Right ventricle myocardium inferior (tissue), 1 donor: ENCODE data around the gene NOP56. TPM values are rescaled to one million over a fixed set of nuclear protein-coding genes. Genes with fewer than 3 reads are reported as not detected.

Experiments
- ATAC-seq: fragments of 200-7000 bp; cut with Tn5 transposase; one replicate; pipeline ENCODE4 v1.9.1; 2020; ENCODE audit warnings: mild to moderate bottlenecking, moderate library complexity
- DNase-seq: peaks from one replicate; pipeline ENCODE4 v3.0.0; 2021; ENCODE audit errors: missing footprints
- intact Hi-C: fragments of 100-400 bp; cut with DNase I; formaldehyde crosslinking; loops from one replicate; pipeline ENCODE4 v1.11.0; 2022
- long read RNA-seq: library from polyadenylated mRNA; unstranded; transcript quantifications from one replicate; pipeline ENCODE4 v2.0.0, GENCODE V29; 2021
- total RNA-seq: library from RNA; stranded (reverse); fragmentation: NEBNext Ultra II Directional; extraction: Animal tissue kit (Norgen Biotek cat#: 25700); gene quantifications from one replicate; pipeline ENCODE4 v1.2.1, GENCODE V29; 2021
- donor health status: DM: no; HTN: yes; CAD: no; lungs with severe emphysema.

The NOP56 gene, protein sequence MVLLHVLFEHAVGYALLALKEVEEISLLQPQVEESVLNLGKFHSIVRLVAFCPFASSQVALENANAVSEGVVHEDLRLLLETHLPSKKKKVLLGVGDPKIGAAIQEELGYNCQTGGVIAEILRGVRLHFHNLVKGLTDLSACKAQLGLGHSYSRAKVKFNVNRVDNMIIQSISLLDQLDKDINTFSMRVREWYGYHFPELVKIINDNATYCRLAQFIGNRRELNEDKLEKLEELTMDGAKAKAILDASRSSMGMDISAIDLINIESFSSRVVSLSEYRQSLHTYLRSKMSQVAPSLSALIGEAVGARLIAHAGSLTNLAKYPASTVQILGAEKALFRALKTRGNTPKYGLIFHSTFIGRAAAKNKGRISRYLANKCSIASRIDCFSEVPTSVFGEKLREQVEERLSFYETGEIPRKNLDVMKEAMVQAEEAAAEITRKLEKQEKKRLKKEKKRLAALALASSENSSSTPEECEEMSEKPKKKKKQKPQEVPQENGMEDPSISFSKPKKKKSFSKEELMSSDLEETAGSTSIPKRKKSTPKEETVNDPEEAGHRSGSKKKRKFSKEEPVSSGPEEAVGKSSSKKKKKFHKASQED
- total RNA-seq, result 46.7 TPM
- long read RNA-seq, transcript NOP56-201 (12 exons, 2,400 nt), result major isoform, 11 of 16 reads
- long read RNA-seq, partial matches to known transcripts, result 2 of 16 reads
- long read RNA-seq, other reads (novel, unspliced or antisense), result 1 of 16 reads

DNA sequence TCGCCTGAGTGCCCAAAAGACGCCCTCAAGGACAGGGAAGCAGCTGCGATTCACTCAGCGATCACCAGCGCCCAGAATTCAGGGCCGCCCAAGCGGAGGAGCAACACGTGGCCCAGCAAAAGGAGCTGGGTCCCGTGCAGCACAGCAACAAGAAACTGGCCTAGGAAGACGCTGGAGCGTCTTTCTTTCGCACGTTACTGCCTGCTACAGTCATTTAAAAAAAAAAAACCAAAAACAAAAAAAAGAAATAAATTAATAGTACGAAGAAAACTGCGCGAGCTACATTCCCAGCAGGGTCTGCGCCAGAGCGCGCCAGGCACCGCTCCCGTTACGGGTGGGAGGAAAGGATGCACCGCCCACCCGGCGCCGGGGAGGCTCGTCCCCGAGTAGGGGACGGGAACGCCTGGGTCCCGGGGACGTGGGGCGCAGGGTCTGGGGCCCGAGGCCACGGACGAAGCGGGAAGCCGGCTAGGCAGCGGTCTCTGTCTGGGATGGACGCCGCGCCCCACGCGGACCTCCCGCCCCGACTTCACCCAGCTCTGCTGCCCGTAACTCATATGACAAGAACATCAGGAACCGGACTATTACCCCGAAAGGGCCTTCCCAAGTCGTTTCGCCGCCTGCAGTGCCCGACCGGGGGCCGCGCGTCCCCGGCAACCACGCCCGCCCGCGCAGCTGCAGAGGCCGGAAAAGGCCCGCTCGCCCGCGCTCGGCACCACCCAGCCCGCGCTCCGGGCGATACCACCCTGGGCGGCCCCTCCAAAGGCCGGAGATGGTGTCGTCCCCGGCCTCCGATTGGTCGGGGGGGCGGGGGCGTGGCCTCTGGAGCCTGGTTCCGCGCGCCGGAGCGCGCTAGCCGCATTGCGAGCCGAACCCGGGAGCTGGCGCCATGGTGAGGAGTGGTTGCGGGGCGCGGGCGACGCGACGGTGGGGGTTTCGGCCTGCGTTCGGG is at the start of gene NOP56:
NOP56 (plus strand) TSS at position 861 of the 952 bp plus-strand sequence; CDS start at position 890, 29 bp downstream.
- DNase-seq (peak; percentile 94), ATAC-seq (peak; percentile 99)
- intact Hi-C loops, result loop anchor here (1.0 to 5.0 kb wide), 3 partner anchors 12 to 181 kb away; partner anchors contain the start of gene IDH3B

DNA sequence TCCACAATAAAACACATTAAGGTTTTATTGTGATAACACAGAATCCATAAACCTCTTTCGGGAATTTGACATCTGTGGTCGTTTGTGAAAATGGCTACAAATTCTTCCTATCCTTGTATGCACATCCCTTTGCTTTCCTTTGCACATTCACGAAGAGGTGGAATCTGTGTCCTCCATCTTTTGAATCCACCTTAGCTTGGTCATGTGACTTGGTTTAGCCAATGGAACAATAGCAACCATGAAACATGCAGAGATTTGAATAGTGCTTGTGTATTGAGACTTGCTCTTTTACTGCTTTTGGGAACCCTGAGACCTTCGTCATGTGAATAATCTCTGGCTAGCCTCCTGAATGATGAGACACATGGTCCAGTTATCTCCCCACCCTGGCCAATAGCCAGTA is 49.7 kb upstream of the NOP56 start:
- no peak for ATAC-seq
- intact Hi-C loops, result no loop called here
- no peak for DNase-seq

DNA sequence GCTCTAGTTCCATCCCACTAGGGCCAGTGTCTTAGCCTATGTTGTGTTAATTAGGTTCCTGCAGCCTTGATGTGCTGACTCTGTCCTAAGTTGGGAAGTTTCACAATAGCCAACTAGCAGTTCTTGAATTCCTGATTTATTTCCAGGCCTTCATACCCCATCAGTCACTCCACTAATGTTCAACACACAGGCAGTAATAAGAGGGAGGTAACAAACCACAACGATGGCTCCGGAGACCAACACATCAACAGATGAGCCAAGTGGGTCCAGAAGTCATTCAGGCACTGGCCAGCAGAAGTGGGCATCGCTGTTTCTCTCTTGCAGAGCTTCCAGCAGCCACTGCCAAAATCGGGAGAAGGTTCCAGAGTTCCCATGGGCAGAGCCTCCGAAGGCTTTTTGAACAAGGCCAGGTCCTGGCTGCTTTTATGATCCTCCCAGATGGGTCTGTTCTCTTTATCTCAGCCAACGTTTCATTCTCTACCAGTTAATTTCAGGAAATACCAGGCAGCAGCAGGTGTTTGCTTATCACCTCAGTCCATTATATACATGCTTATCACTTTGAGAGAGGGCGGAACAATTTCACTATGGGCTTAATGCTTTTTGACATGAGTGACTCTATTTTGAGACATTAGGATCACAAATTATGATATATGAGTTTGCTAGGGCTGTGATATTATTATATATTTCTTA is 48.5 kb upstream of the NOP56 start:
- intact Hi-C loops, result no loop called here
- ATAC-seq (no peak), DNase-seq (no peak)

DNA sequence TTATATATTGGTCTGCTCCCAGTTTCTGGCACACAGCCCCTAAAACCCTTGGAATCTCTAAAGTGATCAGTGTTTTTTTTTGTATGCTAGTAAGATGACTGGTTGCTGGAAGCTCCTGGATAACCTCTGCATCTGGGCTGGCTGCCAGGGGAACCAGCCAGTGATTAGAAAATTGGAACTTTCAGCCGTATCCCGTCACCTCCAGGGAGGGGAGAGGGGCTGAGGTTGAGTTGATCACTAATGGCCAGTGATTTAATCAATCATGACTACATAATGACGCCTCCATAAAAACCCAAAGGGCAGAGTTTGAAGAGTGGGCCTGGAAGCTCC is 48.0 kb upstream of the NOP56 start:
- intact Hi-C loops, result no loop called here
- DNase-seq (no peak), ATAC-seq (no peak)

DNA sequence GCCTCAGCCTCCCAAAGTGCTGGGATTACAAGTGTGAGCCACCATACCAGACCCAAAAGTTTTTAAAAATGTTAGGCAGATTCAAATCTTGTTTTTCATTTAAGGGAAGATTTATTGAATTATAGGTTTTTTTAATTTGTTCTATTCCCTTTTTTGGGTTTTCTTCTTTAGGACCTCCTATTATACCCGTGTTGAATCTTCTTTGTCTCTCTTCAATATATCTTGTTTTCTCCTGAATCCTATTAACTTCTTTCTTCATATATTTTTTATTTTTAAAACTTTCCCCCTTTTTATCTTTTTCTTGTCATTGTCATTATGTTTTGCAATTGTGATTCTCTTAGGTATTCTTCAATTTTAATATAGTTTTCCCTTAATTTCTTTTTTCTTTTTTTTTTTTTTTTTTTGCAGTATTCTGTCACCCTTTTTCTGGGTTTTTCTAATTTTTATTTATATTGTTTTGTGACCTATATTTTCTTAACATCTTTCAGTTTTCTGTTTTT is 45.9 kb upstream of the NOP56 start:
- DNase-seq (no peak), ATAC-seq (no peak)
- intact Hi-C loops, result no loop called here

DNA sequence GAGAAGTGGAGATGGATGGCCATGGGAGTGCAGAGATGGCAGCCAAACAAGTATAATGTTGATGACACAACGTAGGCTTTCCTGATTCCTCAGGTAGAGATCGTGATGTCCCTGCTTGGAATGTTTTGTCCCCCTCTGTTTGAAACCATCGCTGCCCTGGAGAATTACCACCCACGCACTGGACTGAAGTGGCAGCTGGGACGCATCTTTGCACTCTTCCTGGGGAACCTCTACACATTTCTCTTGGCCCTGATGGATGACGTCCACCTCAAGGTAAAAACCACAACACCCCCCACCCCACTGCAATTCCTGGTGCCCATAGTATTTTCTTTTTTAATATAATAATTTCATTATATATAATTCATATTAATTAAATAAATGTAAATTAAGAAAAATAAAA is 42.1 kb upstream of the NOP56 start:
- DNase-seq (no peak), ATAC-seq (no peak)
- intact Hi-C loops, result no loop called here

DNA sequence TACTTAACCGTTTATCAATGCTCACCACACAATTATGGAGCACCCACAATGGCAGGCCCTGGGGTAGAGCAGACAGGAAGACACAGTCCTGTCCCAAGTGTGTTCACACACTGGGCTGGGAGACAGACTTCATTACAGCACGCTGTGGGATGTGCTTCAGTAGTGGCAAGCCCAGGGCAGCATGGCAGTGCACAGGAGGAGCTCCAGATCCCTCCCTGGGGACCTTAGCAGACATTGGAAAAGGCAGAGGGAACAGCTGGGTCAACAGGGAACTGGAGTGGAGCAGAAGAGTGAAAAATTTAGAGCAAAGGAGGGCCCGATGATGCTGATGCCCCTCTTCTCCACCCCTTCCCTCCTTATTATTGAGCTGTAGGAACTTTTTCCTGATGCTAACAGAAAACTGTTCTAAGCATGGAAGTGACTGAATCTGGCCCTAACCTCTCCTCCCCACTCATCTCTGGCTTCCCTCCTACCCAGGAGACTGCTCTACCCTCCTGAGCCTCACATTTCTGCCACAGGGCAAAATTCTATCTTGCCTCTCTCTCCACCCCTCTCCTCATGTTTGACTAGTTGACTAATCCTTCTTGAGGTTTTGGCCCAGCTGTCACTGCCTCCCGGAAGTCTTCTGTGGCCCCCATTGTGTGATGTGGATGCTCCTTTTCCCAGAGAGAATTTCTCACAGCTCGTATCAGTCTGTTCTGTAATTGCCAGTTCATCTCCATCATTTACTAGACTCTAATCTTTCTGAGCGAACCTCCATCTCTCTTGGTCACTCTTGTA is 41.3 kb upstream of the NOP56 start:
- intact Hi-C loops, result no loop called here

DNA sequence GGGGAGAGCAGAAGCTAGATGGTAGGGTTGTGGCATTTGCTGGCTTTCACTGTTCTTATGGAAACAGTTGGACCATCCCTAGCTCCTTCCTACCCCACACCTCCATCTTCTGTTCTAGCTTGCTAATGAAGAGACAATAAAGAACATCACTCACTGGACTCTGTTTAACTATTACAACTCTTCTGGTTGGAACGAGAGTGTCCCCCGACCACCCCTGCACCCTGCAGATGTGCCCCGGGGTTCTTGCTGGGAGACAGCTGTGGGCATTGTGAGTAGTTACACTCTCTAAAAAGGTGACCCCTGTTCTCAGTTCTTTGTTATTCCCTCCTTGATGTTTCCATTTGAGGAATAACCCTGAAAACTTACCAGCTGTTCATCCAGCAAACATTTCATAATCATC is 40.4 kb upstream of the NOP56 start:
- DNase-seq, result no peak
- intact Hi-C loops, result no loop called here
- ATAC-seq, result no peak

More for the DNA sequence above, 41.3 kb upstream of the NOP56 start:
- DNase-seq (no peak), ATAC-seq (no peak)

DNA sequence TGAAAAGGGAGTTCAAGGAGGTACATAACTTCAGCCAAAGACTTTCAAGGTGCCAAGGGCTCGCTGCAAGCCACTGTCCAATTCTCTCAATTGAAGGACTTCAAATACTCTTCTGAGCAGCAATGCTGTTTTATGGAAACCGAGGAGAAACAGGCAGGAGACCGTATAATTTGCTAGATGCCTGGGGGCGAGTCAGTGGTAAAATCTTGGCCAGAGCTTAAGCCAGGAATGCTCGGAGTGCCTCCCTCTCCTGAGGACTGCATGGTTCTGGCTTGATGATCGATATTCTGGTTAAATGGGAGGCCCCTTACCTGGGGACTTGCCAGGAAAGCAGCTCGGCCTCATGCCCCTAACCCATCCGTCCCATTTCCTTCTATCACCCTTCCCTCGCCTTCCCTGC is 35.8 kb upstream of the NOP56 start:
- intact Hi-C loops, result no loop called here
- no peak for ATAC-seq
- no peak for DNase-seq

DNA sequence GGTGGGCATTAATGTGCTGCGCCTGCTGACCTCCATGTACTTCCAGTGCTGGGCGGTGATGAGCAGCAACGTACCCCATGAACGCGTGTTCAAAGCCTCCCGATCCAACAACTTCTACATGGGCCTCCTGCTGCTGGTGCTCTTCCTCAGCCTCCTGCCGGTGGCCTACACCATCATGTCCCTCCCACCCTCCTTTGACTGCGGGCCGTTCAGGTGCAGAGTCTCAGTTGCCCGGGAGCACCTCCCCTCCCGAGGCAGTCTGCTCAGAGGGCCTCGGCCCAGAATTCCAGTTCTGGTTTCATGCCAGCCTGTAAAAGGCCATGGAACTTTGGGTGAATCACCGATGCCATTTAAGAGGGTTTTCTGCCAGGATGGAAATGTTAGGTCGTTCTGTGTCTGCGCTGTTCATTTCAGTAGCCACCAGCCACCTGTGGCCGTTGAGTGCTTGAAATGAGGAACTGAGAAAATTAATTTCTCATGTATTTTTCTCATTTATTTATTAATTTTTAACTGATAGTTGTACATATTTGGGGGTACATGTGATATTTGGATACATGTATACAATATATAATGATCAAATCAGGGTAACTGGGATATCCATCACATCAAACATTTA is 35.2 kb upstream of the NOP56 start:
- intact Hi-C loops, result no loop called here
- no peak for ATAC-seq
- DNase-seq, result no peak

DNA sequence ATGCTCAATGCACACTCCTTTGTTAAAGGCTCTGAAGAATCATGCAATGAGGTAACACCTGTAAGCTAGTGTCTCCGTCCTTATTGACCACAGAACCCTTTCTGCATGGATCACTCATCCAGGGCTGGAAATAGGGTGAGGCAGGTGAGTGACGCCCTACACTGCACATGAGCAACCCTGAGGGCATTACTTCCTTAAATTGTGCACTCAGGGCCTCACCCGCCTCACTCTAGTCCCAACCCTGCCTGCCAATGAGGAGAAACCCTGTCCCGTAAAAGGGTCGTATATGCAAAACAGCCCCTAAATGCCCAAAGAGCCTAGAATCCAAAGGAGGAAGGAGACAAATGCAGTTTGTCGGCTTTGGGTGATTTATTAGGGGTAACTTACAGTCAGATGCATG is 33.6 kb upstream of the NOP56 start:
- intact Hi-C loops, result no loop called here
- ATAC-seq (no peak), DNase-seq (no peak)

DNA sequence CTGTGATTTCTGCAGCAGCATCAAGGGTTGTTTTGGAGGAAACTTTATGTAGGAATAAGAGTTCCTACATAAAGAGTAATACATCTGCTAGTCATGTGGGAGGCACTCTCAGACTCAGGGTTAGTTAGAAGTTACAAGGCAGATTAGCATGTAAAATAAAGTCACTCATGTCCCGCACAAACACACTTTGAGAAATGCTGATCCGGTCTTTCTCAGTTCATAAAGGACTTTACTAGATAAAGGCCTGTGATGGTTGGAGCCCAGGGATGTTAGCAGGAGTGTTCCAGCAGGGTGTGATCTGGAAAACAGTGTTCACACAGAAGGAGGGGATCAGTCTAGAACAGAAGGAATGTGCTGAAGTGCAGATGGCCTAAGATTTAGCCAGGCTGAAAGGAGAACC is 33.1 kb upstream of the NOP56 start:
- DNase-seq, result no peak
- ATAC-seq, result no peak
- intact Hi-C loops, result no loop called here

DNA sequence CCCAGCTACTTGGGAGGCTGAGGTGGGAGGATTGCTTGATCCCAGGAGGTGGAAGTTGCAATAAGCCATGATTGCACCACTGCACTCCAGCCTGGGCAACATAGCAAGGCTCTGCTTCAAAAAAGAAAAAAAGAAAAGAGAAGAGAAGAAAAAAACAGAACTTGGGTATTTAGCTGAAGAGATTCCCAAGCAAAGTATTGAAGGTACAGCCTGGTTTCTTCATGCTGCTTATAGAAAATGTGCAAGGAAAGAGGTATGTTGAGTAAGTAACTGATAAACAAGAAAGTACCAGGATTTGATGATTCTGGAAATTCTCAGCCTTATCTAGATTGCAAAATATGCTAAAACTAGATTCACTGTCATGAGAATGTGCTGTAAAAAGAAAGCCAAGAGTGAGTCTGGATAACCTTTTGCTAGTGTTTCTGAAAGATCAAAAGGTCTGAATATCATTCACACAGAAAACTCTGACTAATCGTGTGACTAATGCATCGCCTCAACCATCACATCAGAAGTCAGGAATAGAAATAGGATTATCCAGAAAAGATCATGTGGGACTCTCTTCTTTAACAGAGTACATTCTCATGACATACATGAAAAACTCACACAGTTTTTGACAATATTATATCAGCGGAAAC is 32.4 kb upstream of the NOP56 start:
- no peak for DNase-seq
- ATAC-seq, result no peak
- intact Hi-C loops, result no loop called here

DNA sequence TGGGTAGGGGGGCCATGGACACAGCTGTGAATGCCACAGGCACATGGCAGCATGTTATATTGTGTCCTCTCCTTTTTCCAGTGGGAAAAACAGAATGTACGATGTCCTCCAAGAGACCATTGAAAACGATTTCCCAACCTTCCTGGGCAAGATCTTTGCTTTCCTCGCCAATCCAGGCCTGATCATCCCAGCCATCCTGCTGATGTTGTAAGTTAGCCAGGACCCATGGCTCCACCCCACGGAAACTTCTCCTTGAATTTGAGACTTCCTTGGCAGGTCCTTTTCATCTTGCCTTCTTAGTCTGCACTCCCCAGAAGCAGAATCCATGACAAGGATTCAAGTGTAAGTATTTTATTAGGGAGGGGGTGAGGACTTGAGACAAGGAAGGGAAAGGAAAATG is 28.2 kb upstream of the NOP56 start:
- intact Hi-C loops, result no loop called here
- DNase-seq (no peak), ATAC-seq (peak; percentile 80)

DNA sequence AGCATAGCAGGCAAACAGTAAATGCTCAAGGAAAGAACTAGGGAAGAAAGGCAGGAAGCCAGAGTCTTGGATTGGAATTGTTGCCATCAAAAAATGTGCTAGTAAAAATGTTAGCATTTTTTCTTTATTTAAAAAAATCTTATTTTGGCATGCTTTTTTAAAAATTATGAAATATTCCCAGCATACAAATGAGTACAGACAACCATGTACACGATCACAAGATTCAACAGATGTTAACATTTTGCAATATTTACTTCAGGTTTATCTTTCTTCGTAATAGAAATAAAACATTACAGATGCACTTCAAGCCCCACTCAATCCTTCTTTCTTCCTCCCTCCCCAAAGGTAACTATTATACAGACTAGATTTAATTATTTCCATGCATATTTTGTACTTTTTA is 27.4 kb upstream of the NOP56 start:
- intact Hi-C loops, result no loop called here
- DNase-seq (no peak), ATAC-seq (peak; percentile 10)

DNA sequence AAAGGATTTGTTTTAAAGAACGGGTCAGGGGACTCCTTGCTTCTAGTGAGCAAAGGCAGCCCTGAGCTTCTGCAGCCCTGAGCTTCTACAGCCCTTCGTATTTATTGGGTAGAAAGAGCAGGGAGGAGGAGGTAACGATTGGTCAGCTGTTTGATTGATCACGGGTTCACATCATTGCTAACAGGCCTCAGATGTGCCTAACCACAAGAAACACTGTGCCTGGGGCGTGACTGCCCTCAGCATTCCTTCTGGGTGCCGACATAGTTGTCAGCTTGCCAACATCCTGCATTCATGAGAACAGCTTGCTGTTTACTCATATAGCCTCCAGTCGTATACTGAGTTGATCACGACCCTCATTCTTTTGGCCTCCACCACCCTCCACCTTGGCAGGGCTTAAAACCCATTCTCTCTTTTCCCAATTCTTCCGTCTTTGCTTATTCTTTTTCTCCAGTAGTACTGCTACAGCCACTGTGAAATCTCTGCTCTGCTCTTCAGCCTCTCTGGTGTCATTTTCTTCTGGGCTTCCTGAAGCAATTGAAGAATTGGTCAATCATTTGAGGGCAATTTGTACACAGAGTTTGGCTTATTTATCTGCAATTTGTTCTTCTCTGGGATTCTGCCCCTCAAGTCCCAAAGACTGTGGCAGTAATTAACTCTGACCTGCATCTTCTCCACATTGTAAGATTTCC is 25.4 kb upstream of the NOP56 start:
- ATAC-seq (no peak), DNase-seq (no peak)
- intact Hi-C loops, result no loop called here
